ENCODE data around the gene STRADA. TPM values are rescaled to one million over a fixed set of nuclear protein-coding genes. Genes with fewer than 3 reads are reported as not detected.

Gene STRADA
- total RNA-seq, 1 donor: 39.5 TPM

DNA sequence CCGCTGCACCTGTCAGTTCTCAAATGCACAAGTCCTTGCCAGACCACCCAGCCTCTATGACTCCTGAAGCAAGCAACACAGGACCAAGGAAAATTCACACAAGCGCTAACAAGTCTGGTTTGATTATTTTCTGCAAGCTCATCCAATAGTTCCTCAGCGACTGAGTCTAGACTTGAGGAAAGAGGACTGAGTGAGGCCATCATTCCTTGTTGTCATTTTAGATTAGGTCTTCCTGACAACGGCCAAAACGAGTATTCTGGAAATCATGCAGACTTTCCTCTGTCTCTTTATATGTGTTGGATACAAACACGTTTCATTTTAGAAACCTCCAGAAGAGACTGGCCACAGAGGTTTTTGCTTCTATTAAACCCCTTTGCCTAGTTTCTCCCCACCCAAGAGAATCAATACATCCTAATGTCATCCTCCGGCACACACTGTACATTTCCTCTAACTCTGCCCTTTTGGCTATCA, 31.2 kb upstream of the STRADA start:
- peak; percentile 28 for DNase-seq (ENCODE audit: low read depth)
- H3K4me3 ChIP-seq (ENCODE audit: low read depth, low read length): peak overlapping the region; percentile 90
- TF ChIP-seq, protein P1, sequence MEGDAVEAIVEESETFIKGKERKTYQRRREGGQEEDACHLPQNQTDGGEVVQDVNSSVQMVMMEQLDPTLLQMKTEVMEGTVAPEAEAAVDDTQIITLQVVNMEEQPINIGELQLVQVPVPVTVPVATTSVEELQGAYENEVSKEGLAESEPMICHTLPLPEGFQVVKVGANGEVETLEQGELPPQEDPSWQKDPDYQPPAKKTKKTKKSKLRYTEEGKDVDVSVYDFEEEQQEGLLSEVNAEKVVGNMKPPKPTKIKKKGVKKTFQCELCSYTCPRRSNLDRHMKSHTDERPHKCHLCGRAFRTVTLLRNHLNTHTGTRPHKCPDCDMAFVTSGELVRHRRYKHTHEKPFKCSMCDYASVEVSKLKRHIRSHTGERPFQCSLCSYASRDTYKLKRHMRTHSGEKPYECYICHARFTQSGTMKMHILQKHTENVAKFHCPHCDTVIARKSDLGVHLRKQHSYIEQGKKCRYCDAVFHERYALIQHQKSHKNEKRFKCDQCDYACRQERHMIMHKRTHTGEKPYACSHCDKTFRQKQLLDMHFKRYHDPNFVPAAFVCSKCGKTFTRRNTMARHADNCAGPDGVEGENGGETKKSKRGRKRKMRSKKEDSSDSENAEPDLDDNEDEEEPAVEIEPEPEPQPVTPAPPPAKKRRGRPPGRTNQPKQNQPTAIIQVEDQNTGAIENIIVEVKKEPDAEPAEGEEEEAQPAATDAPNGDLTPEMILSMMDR (IDR thresholded peaks at IDR 0.05; ENCODE audit: insufficient read depth, low read length): no peak

DNA sequence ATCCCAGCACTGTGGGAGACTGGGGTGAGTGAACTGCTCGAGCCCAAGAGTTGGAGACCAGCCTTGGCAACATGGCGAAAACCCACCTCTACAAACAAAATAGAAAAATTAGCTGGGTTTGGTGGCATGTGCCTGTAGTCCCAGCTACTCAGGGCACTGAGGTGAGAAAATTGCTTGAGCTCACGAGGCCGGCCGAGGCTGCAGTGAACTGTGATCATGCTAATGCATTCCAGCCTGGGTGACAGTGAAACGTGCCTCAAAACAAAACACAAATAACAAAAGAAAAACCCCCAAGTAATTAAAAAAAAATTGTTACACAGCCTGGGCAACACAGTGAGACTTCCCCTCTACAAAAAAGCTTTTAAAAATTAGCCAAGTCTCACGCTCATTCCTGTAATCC, 26.8 kb upstream of the STRADA start:
- TF ChIP-seq, protein P1 (IDR thresholded peaks at IDR 0.05; ENCODE audit: insufficient read depth, low read length): no peak
- no peak overlapping the region for H3K4me3 ChIP-seq (ENCODE audit: low read depth, low read length)
- DNase-seq (ENCODE audit: low read depth): no peak

DNA sequence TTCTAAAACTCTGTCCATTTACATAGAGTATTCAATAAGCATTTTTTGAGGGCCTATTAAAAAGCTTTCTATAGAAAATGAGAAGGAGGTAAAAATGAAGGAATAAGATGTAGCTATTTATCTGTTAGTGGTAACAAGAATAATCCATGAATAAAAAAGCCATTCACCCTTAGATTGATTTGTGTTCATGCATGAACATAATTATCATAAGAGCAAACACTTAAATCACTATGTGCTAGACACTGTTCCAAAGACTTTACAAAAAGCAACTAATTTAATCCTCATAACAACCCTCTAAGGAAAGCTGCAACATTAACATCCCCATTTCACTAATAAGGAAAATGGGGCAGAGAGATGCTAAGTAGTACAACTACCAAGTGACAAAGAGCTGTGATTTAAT, 25.2 kb upstream of the STRADA start:
- H3K4me3 ChIP-seq (ENCODE audit: low read depth, low read length): no peak overlapping the region
- TF ChIP-seq, protein P1 (IDR thresholded peaks at IDR 0.05; ENCODE audit: insufficient read depth, low read length): no peak
- no peak for DNase-seq (ENCODE audit: low read depth)

DNA sequence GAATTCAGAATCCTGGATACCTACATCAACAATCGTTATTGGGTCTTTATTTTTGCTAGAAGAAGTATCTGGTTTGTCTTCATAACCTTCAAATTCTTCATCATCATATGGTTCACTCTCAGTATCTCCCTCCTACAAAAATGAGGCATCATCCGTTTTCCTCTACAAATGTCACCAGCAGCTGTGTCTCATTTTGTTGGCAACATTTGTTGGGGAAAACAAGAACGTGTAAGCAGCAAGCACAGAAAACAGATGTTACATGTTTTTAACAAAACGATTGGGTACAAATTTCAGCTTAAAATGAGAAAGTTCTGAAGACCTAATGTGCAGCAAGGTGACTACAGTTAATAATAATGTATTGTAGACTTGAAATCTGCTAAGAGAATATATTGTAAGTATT, 23.1 kb upstream of the STRADA start:
- TF ChIP-seq, protein P1 (IDR thresholded peaks at IDR 0.05; ENCODE audit: insufficient read depth, low read length): no peak
- DNase-seq (ENCODE audit: low read depth): no peak
- H3K4me3 ChIP-seq (ENCODE audit: low read depth, low read length): no peak overlapping the region

DNA sequence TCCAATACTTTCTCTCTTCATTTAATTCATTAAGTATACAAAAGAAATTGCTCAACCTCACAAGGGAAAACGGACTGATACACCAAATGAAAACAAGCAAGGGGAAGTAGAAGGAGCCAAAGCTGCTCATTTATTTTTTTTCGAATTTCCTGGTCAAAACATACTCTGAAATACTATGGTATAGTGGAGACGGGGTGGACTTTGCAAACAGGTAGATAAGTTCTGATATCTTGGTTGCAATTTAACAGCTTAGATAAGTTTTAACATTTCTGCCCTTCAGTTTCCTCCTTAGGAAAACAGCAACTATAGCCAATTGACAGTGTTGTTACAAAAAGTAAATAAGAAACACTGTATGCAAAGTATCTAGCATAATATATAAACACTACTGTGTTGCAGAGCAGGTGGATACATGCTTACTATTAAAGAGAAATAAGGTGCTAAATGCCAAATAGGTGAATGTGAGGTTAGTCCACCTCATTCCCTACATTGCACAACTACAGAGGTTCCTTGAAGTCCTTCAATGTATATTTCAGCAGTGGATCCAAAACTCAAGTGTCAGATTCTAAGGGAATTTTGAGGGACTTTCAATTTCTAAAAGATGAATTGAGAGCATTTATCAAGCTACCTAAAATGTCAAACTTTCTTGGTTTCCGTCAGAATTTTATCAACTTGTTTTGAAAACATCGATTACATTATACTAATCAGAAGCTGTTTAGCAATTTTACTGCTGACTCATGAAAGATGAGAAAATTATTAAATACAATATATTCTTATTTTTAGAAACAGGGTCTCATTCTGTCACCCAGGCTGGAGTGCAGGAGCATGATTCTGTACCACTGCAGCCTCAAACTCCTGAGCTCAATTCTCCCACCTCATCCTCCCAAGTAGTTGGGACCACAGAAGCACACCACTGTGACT, 20.8 kb upstream of the STRADA start:
- DNase-seq (ENCODE audit: low read depth): no peak
- TF ChIP-seq, protein P1 (IDR thresholded peaks at IDR 0.05; ENCODE audit: insufficient read depth, low read length): no peak
- no peak overlapping the region for H3K4me3 ChIP-seq (ENCODE audit: low read depth, low read length)

DNA sequence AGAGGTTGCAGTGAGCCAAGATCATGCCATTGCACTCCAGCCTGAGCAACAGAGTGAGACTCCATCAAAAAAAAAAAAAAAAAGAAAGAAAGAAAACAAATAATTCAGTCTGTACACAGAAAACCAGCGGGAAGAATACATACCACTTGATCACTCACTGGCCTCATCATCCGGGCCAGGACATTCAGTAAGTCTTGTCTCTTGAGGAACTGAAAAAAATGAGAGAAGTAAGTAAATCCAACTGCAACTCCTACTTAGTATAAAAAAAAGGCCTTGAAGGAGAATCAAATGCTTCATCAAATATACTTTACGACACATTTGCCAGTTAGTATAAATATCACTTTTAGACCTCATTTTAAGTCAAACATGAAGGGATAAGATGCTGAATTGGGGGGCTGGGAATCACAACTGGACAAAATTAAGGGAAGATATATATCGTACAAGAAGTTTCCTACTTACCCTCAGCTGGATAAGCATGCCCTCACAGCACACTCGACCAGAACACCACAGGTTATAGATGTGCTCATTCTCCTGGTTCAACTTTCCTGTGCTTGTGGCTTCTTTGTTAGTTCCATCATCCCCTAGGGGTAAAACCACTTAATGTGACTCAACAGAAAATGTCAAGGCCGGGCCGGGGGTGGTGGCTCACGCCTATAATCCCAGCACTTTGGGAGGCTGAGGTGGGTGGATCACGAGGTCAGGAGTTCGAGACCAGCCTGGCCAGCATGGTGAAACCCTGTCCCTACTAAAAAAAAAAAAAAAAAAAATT, 19.4 kb upstream of the STRADA start:
- TF ChIP-seq, protein P1 (IDR thresholded peaks at IDR 0.05; ENCODE audit: insufficient read depth, low read length): no peak
- no peak for DNase-seq (ENCODE audit: low read depth)

More for the DNA sequence above, 19.4 kb upstream of the STRADA start:
- H3K4me3 ChIP-seq (ENCODE audit: low read depth, low read length): no peak overlapping the region

All from fibroblast of the aortic adventitia (primary cell).